ENCODE results near the gene SLC17A7. TPM values are rescaled to one million over a fixed set of nuclear protein-coding genes. Genes with fewer than 3 reads are reported as not detected.
A peak's percentile ranks its signal among the peaks of the same experiment; 100 is the strongest.

Gene SLC17A7
- total RNA-seq, 6 donors from 2014 or later, result 0.37 to 2.1 (median 0.78) TPM; not detected in 1

- Histone ChIP-seq H3K27me3 (no peaks in the 10 kb centered on the region), H3K27ac (peak overlapping the region; percentile 82 to 95 (median 90)), H3K36me3 (peaks cover 30 to 48% (median 40%) of the 10 kb centered on the region in 4 donors), H3K4me1 (peaks cover 23 to 34% (median 27%) of the 10 kb centered on the region in 4 donors), H3K4me3 (peak overlapping the region; percentile 81 to 92 (median 88)), H3K9me3 (no peaks in the 10 kb centered on the region)
- no peak for ATAC-seq (ENCODE audit: low FRiP score in 2 of 2)
- 1 to 4% methylated on average over 20 to 26 of the region's 26 CpGs for WGBS, 2 donors
- no peak for DNase-seq
- TF ChIP-seq POLR2A (IDR thresholded peaks at IDR 0.05) (no peak), POLR2AphosphoS5 (IDR thresholded peaks at IDR 0.05) (peak in 1 of 2 donors; percentile 14), CTCF (IDR thresholded peaks at IDR 0.05) (no peak), EP300 (IDR thresholded peaks at IDR 0.05) (no peak)
Measured at GRCh38 chr19:49488046-49488862, 46.9 kb upstream of the SLC17A7 start.

DNA sequence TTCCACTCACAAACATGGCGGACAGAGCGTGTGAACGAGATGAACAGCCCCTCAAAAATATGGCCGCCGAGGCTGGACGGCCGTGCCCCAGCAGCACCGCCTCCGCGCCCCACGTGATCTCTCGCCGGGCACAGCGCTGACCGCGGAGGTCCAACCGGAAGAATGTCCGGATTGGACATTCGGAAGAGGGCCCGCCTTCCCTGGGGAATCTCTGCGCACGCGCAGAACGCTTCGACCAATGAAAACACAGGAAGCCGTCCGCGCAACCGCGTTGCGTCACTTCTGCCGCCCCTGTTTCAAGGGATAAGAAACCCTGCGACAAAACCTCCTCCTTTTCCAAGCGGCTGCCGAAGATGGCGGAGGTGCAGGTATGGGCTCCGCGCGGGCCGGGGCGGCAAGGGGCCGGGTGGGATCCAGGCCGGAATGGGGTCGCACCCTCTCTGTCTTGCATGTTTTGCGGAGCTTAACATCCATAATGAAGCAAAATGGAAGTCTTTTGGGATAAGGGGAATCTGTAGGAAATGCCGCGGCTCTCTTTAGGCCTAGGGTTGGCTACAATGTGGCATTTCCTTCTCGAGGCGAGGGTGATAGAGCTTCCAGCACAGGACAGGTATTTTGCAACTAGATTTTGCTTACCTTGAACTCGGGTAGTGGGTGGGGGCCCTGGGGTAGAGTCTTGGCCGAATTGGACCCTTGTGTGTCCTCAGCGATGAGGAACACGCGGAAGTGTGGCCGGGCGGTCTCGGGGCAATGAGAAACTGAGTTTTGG lies 46.1 kb upstream of the SLC17A7 start, which contains the start of gene RPL13A:
Gene RPL13A (plus strand): TSS at position 332 of the 769 bp plus-strand sequence. CDS start 22 bp downstream, at position 354.
- H3K27ac ChIP-seq, result peak within 1 kb of the TSS; percentile 82 to 95 (median 90)
- DNase-seq (peak; percentile 98 to 100), ATAC-seq (ENCODE audit: low FRiP score in 2 of 2) (peak; percentile 98)
- TF ChIP-seq EP300 (IDR thresholded peaks at IDR 0.05), result peak in 1 of 4 donors; percentile 65
- TF ChIP-seq POLR2AphosphoS5 (IDR thresholded peaks at IDR 0.05), result peak; percentile 99 to 100
- TF ChIP-seq POLR2A (IDR thresholded peaks at IDR 0.05), result peak; percentile 77 to 99 (median 96)
- TF ChIP-seq CTCF (IDR thresholded peaks at IDR 0.05), result peak in 2 of 6 experiments; percentile 1 to 22
- no peaks in the 10 kb centered on the region for H3K27me3 ChIP-seq
- H3K36me3 ChIP-seq, result peaks cover 27 to 42% (median 32%) of the 10 kb centered on the region in 4 donors
- peaks cover 23 to 34% (median 27%) of the 10 kb centered on the region in 4 donors for H3K4me1 ChIP-seq
- no peaks in the 10 kb centered on the region for H3K9me3 ChIP-seq
- 0 to 1% methylated on average over 16 to 35 of the region's 57 CpGs for WGBS, 2 donors
- H3K4me3 ChIP-seq, result peak within 1 kb of the TSS; percentile 81 to 92 (median 88)

GRCh38 chr19:49486710-49487276 lies 45.5 kb upstream of the SLC17A7 start:
- TF ChIP-seq EP300 (IDR thresholded peaks at IDR 0.05) (no peak), CTCF (IDR thresholded peaks at IDR 0.05) (peak in 1 of 6 experiments; percentile 44)
- Histone ChIP-seq H3K9me3 (no peaks in the 10 kb centered on the region), H3K27ac (peak overlapping the region; percentile 70 to 95 (median 79)), H3K36me3 (peaks cover 23 to 42% (median 25%) of the 10 kb centered on the region in 4 donors), H3K4me1 (peaks cover 23 to 34% (median 27%) of the 10 kb centered on the region in 4 donors), H3K4me3 (peak overlapping the region in 3 of 4 donors; percentile 28 to 92 (median 84)), H3K27me3 (no peaks in the 10 kb centered on the region)
- no peak for ATAC-seq (ENCODE audit: low FRiP score in 2 of 2)
- DNase-seq, result no peak
- 66 to 68% methylated on average over 19 to 23 of the region's 23 CpGs for WGBS, 2 donors

GRCh38 chr19:49486232-49486631 lies 44.9 kb upstream of the SLC17A7 start:
- peaks cover 17 to 36% (median 20%) of the 10 kb centered on the region in 4 donors for H3K36me3 ChIP-seq
- no peak overlapping the region for H3K4me3 ChIP-seq
- no peaks in the 10 kb centered on the region for H3K9me3 ChIP-seq
- no peak for DNase-seq
- H3K27ac ChIP-seq, result peak overlapping the region in 2 of 4 donors; percentile 84 to 95
- TF ChIP-seq CTCF (IDR thresholded peaks at IDR 0.05) (no peak), EP300 (IDR thresholded peaks at IDR 0.05) (no peak), POLR2AphosphoS5 (IDR thresholded peaks at IDR 0.05) (no peak), POLR2A (IDR thresholded peaks at IDR 0.05) (no peak)
- WGBS, 2 donors, result 92 to 96% methylated on average over 7 of the region's 7 CpGs
- ATAC-seq (ENCODE audit: low FRiP score in 2 of 2), result no peak
- no peaks in the 10 kb centered on the region for H3K27me3 ChIP-seq
- H3K4me1 ChIP-seq, result peaks cover 23 to 34% (median 27%) of the 10 kb centered on the region in 4 donors
